Frontal cortex (tissue), 4 donors: ENCODE results near the gene TRAPPC2. TPM values are rescaled to one million over a fixed set of nuclear protein-coding genes. Genes with fewer than 3 reads are reported as not detected.
"Not testable (repeated sequence)": the region's sequence is repeated elsewhere in the genome, so short reads cannot be mapped to it uniquely, and the experiment has no call there.

ENCODE experiments used
- DNase-seq, 2 donors: peaks; one replicate each; pipeline ENCODE4 v3.0.0; 2012; ENCODE audit warnings: low spot score in 2 of 2
- FAIRE-seq: peaks from 2 replicates; lab custom pipeline; 2012; peaks lifted over from hg19 to GRCh38; lab: Jason Lieb, UNC
- total RNA-seq: library from RNA; depleted of rRNA; stranded (reverse); fragments of >200 nt; gene quantifications from one replicate; pipeline ENCODE4 v1.2.3, GENCODE V29; 2014
- donor health status: control.
- donor health status: control.
- donor health status: control.

Gene TRAPPC2
- total RNA-seq, 1 donor from 2014 or later: 76.6 TPM

- DNase-seq (no peak), FAIRE-seq (no peak)
These were observed 52.8 kb downstream of the TRAPPC2 start for GRCh38 chrX:13681595-13681994.

GRCh38 chrX:13679700-13680099 lies 54.7 kb downstream of the TRAPPC2 start:
- DNase-seq, FAIRE-seq: not testable (repeated sequence)

- DNase-seq (no peak), FAIRE-seq (no peak)
These were observed 57.5 kb downstream of the TRAPPC2 start for GRCh38 chrX:13676885-13677284.

- DNase-seq (no peak), FAIRE-seq (no peak)
These were observed 61.4 kb downstream of the TRAPPC2 start for GRCh38 chrX:13673016-13673415.

- DNase-seq: no peak
- no peak for FAIRE-seq
These were observed 64.2 kb downstream of the TRAPPC2 start for GRCh38 chrX:13670197-13670596.

GRCh38 chrX:13669755-13670154 lies 64.7 kb downstream of the TRAPPC2 start:
- DNase-seq, FAIRE-seq: not testable (repeated sequence)

- no peak for FAIRE-seq
These were observed 65.1 kb downstream of the TRAPPC2 start for GRCh38 chrX:13669246-13669737.

GRCh38 chrX:13667919-13668318 lies 66.5 kb downstream of the TRAPPC2 start:
- FAIRE-seq (no peak), DNase-seq (no peak)

More at GRCh38 chrX:13669246-13669737, 65.1 kb downstream of the TRAPPC2 start:
- DNase-seq: no peak

GRCh38 chrX:13666836-13667235 lies 67.6 kb downstream of the TRAPPC2 start:
- no peak for DNase-seq
- FAIRE-seq: no peak

GRCh38 chrX:13664020-13664419 lies 70.4 kb downstream of the TRAPPC2 start:
- no peak for FAIRE-seq
- DNase-seq: no peak

- DNase-seq (no peak), FAIRE-seq (no peak)
These were observed 72.0 kb downstream of the TRAPPC2 start for GRCh38 chrX:13662355-13662791.

Other genes starting within 250 kb of the TRAPPC2 start
- gene EGFL6, start 165.0 kb downstream of the TRAPPC2 start, total RNA-seq: 0.82 TPM
- gene TCEANC, start 81.5 kb downstream of the TRAPPC2 start, total RNA-seq: 15.5 TPM
- 19.2 TPM for gene RAB9A, start 45.5 kb downstream of the TRAPPC2 start, total RNA-seq
- gene OFD1, start 128 bp upstream of the TRAPPC2 start, total RNA-seq: 15.9 TPM
- gene GPM6B, start 82.5 kb upstream of the TRAPPC2 start, total RNA-seq: 380 TPM